HG03469 (cell line): ENCODE results near the gene MALAT1.

Experiments
- ATAC-seq: cut with Tn5 transposase; IDR thresholded peaks from one replicate; pipeline ENCODE4 v1.9.1; 2021; ENCODE audit warnings: mild to moderate bottlenecking, moderate library complexity, moderate number of reproducible peaks; ENCODE audit not compliant: unreplicated experiment

The MALAT1 gene

DNA sequence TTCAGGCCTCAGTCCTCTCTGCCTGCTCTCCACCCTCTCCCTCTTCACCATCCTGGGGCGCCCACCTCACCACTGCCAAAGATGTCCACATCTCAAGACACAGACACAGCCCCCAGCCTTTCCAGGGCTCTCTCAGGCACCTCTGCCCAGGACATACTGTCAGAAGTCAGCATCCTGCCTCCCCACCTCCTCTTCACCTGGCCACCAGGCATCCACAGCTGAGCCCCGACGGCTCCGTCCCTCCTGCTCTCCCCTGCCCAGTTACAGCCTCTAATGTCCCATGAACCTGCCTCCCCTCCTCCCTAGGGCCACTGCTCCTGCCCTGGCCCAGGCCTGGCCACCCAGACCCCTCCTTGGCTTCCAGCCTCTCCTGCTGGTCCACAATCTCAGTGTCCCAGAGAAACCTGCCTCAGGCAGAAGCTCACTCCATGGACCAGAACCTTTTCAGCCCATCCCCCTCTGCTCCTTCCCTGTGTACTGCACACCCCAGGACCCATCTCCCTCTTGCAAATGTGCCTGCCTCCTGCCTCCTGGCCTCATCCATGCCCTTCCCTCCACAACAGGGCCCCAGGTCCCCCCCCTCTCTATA is 56.1 kb downstream of the MALAT1 start:
- no peak for ATAC-seq

GRCh38 chr11:65555693-65556231 is 56.9 kb downstream of the MALAT1 start:
- no peak for ATAC-seq
